HG03045 (cell line): ENCODE data around the gene TMCO6.
"Not testable (repeated sequence)": the region's sequence is repeated elsewhere in the genome, so short reads cannot be mapped to it uniquely, and the experiment has no call there.

Source experiments
- ATAC-seq: cut with Tn5 transposase; IDR thresholded peaks from one replicate; pipeline ENCODE4 v1.9.1; 2021; ENCODE audit warnings: mild to moderate bottlenecking, moderate library complexity; ENCODE audit not compliant: unreplicated experiment

Gene TMCO6

GRCh38 chr5:140639148-140639981 is at the start of gene TMCO6:
Gene TMCO6, plus strand, starts transcription at chr5:140639451. Its CDS starts 77 bp downstream, at chr5:140639528.
- ATAC-seq = peak; percentile 94

GRCh38 chr5:140590861-140591260 is 48.4 kb upstream of the TMCO6 start:
- no peak for ATAC-seq

- no peak for ATAC-seq
Observed at GRCh38 chr5:140591747-140592372, 47.4 kb upstream of the TMCO6 start.

GRCh38 chr5:140593070-140593469 is 46.2 kb upstream of the TMCO6 start:
- ATAC-seq = not testable (repeated sequence)

- ATAC-seq = no peak
Observed at GRCh38 chr5:140594169-140594568, 45.1 kb upstream of the TMCO6 start.

- ATAC-seq = no peak
Observed at GRCh38 chr5:140595538-140596300, 43.5 kb upstream of the TMCO6 start.

- ATAC-seq = no peak
Observed at GRCh38 chr5:140596321-140596741, 42.9 kb upstream of the TMCO6 start.

GRCh38 chr5:140598836-140599235 is 40.4 kb upstream of the TMCO6 start:
- ATAC-seq = no peak

GRCh38 chr5:140600096-140600495 is 39.2 kb upstream of the TMCO6 start:
- ATAC-seq = no peak

- ATAC-seq = no peak
Observed at GRCh38 chr5:140602147-140602546, 37.1 kb upstream of the TMCO6 start.

- ATAC-seq = not testable (repeated sequence)
Observed at GRCh38 chr5:140603446-140603698, 35.9 kb upstream of the TMCO6 start.

GRCh38 chr5:140603734-140604133 is 35.5 kb upstream of the TMCO6 start:
- no peak for ATAC-seq

GRCh38 chr5:140605879-140606278 is 33.4 kb upstream of the TMCO6 start:
- no peak for ATAC-seq

- no peak for ATAC-seq
Observed at GRCh38 chr5:140607031-140607430, 32.2 kb upstream of the TMCO6 start.

- ATAC-seq = no peak
Observed at GRCh38 chr5:140608722-140609121, 30.5 kb upstream of the TMCO6 start.

- no peak for ATAC-seq
Observed at GRCh38 chr5:140609126-140609525, 30.1 kb upstream of the TMCO6 start.

- no peak for ATAC-seq
Observed at GRCh38 chr5:140611020-140611521, 28.2 kb upstream of the TMCO6 start.

GRCh38 chr5:140622301-140622700 is 16.9 kb upstream of the TMCO6 start:
- no peak for ATAC-seq

- ATAC-seq = not testable (repeated sequence)
Observed at GRCh38 chr5:140623061-140623460, 16.2 kb upstream of the TMCO6 start.

- not testable (repeated sequence) for ATAC-seq
Observed at GRCh38 chr5:140624886-140625285, 14.4 kb upstream of the TMCO6 start.

GRCh38 chr5:140627972-140628371 is 11.3 kb upstream of the TMCO6 start:
- ATAC-seq = no peak

GRCh38 chr5:140628711-140629110 is 10.5 kb upstream of the TMCO6 start:
- no peak for ATAC-seq
